ENCODE measurements around the gene DDX51.

DDX51 gene

DNA sequence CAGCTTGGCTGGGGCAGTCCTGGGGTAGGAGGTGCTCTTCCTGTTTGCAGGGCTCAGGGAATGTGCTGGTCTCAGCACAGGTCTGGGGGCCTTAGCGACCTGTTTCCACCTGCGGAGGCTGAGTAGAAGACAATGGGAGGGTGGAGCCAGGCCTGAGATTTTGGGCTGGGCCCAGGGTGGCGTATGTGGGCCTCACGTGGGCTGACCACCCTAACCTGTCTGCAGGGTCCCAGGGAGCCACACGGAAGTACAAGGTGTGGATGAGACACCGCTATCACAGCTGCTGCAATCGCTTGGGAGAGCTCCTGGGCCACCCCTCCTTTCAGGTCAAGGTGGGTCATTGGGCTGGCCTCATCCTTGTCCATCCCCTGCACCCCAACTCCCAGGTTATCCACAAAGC lies 1.2 kb upstream of the DDX51 start:
- TF ChIP-seq, protein P1, sequence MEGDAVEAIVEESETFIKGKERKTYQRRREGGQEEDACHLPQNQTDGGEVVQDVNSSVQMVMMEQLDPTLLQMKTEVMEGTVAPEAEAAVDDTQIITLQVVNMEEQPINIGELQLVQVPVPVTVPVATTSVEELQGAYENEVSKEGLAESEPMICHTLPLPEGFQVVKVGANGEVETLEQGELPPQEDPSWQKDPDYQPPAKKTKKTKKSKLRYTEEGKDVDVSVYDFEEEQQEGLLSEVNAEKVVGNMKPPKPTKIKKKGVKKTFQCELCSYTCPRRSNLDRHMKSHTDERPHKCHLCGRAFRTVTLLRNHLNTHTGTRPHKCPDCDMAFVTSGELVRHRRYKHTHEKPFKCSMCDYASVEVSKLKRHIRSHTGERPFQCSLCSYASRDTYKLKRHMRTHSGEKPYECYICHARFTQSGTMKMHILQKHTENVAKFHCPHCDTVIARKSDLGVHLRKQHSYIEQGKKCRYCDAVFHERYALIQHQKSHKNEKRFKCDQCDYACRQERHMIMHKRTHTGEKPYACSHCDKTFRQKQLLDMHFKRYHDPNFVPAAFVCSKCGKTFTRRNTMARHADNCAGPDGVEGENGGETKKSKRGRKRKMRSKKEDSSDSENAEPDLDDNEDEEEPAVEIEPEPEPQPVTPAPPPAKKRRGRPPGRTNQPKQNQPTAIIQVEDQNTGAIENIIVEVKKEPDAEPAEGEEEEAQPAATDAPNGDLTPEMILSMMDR (IDR thresholded peaks at IDR 0.05; ENCODE audit: low read depth, low read length): no peak
- DNase-seq (ENCODE audit: extremely low read depth, low read depth): no peak

DNA sequence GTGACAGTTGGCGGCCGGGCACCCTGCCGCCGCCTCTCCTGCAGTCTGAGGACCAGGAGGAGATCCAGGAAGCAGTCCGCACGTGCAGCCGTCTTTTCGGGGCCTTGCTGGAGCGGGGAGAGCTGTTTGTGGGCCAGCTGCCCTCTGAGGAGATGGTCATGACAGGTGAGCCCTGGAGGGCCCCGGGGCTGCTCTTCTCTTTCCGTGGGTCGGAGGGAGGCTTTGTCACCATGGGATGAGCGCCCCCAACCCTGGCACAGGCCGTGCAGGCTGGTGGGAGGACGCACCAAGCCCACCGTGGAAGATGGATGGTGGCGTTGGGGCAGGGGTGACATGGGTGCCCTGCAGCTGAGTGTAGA lies 670 bp upstream of the DDX51 start:
- DNase-seq (ENCODE audit: extremely low read depth, low read depth): no peak
- TF ChIP-seq, protein P1 (IDR thresholded peaks at IDR 0.05; ENCODE audit: low read depth, low read length): no peak

DNA sequence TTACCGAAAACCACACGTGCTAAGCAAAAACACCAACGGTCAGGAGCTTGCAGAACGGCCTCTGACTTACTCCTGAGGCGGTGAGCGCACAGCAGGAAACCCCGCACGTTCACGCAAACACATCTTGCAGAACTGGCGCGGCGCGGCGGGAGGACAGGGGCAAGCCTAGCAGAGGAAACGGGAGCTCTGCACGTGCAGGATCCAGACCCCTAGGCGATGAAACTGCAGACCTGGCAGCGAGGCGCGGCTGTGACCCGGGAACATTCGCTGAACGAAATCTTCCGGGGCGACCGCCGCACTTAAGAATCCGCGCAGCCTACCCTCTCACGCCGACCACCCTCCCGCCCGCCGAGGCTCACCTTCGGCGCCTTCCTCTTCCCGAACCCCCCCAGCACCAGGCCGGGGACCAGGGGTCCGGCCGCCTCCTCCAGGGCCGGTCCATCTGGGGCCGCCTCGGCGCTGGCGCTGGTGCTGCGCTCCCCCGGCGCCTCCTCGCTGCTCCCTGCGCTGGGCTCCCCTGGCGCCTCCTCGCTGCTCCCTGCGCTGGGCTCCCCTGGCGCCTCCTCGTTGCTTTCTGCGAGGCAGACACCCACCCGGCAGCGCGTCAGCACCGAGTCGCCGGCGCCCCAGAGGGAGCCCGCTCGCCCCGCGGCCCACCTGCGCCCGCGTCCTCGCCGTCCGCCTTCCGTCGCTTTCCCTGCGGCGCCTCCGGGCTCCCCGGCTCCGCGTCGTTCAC lies 615 bp downstream of the DDX51 start:
- no peak for DNase-seq (ENCODE audit: extremely low read depth, low read depth)
- TF ChIP-seq, protein P1 (IDR thresholded peaks at IDR 0.05; ENCODE audit: low read depth, low read length): no peak

DNA sequence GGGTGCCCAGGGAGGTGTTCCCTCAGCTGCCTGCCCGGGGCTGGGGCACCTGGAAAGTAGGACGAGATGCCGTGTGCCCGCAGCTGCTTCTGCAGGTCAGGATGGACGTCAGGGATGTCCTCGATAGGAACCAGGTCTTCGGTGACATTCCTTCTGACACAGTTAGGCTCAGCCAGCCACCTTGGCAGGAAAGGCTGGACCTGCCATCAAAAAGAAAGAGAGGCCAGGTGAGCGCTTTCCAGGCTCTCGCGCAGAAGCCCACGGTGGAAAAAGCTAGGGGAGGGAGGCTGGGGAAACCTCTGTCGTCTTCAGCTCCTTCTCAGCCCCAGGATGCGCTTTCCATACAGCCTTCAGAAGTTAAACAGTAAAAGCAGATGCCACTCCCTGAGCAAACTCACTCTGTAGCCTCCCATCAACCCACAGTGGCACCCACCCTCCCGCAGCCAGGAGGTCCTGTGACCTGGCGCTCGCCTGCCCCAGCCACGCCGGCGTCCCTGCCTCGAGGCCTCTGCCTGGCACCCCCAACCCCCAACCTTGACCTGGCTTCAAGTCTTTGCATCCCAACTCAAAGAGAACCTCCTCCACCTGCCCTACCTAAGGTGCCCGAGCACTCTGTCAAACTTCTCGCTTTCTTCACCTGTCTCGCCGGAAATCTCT lies 1.3 kb downstream of the DDX51 start:
- no peak for DNase-seq (ENCODE audit: extremely low read depth, low read depth)
- TF ChIP-seq, protein P1 (IDR thresholded peaks at IDR 0.05; ENCODE audit: low read depth, low read length): no peak

DNA sequence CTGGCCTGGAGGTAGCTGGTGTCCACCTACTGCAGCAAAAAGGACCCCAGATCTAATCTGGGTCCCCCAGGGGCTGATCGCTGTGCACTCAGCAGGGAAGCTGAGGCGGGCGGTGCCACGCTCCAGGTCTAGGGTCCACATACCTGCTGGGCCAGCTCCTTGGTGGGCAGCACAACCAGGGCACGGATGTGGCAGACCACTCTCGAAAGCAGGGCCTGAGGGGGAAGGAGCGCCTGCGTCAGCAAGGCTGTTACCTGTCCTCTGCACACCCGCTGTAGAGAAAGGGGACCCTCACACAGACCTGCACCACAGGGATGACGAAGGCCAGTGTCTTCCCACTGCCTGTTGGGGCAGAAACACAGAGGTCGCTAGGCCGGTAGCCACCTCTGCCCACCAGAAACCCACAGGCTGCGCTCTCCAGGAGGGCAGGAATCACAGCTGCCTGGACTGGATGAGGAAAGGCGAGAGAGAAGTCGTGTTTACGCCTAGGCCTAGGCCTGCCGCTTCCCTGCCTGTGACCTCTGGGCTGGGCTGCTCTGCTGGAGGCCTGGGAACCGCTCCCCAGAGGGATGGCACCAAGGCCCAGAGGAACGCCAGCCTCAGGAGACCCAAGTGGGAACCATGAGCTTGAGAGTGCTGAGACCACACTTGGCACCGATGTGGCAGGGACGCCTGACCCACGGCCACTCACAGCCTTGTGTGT lies 2.0 kb downstream of the DDX51 start:
- no peak for DNase-seq (ENCODE audit: extremely low read depth, low read depth)
- TF ChIP-seq, protein P1 (IDR thresholded peaks at IDR 0.05; ENCODE audit: low read depth, low read length): no peak

DNA sequence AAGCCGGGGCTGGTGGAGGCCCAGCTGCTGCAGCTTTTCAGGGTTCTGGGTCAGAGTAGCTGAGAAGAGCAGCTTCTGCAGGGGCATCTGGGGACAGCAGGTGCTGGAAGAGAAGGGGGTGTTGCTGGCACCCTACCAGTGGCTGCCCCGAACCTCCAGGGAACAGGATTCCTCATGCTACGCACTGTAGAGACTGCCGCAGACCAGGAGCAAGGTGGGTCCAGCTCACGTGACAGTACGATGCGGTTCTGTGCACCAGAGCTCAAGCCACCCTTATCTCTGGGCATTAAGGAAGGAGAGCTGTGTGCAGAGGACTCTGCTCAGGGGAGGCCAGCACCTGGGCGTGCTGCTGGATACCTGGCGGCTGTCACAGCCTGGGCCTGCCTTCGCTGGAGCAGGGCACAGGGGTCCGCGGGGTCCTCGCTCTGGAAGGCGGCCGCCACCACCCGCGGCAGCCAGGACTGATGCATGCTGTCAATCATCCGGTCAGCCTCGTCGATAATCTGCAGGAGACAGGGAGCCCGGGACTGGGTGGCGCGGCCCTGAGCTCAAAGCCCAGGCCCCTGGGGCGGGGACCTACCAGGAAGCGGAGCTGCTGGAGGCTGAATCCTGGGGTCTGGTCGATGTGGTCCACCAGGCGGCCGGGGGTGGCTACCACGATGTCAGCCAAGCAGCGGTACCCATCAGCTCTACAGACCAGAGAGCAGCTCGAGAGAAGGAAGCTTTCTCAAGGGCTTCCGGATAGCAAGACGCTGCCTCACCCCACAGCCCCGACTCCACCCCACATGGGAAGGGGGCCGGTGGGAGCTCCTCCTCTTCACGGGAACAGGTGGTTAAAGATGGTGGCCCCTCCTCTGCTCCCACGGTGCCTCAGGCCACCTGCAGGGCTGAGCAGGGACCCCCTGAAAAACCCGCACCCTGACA lies 2.9 kb downstream of the DDX51 start:
- TF ChIP-seq, protein P1 (IDR thresholded peaks at IDR 0.05; ENCODE audit: low read depth, low read length): no peak

More for the DNA sequence above, 2.9 kb downstream of the DDX51 start:
- no peak for DNase-seq (ENCODE audit: extremely low read depth, low read depth)
